GM12891 (cell line): ENCODE data around the gene MAP7D1.

Source experiments
- PAX5 ChIP-seq: IDR thresholded peaks from 2 replicates; pipeline ENCODE4 v1.6.1; 2011; ENCODE audit warnings: low read length, moderate library complexity, mild to moderate bottlenecking; ENCODE audit not compliant: insufficient read depth, severe bottlenecking
- POLR2A ChIP-seq: IDR thresholded peaks from 2 replicates; pipeline ENCODE4 v1.6.1; 2011; ENCODE audit warnings: low read depth, low read length, control low read depth
- POLR2AphosphoS5 ChIP-seq: IDR thresholded peaks from 2 replicates; pipeline ENCODE4 v1.6.1; 2011; ENCODE audit warnings: low read depth, low read length, control low read depth
- SPI1 ChIP-seq: IDR thresholded peaks from 2 replicates; pipeline ENCODE4 v1.6.1; 2011; ENCODE audit warnings: low read depth, low read length, control low read depth

- TF ChIP-seq POLR2AphosphoS5 (no peak), SPI1 (no peak), POLR2A (no peak), PAX5 (no peak)
These were observed 53.2 kb downstream of the MAP7D1 start for GRCh38 chr1:36208978-36209703.
